Measurements from ENCODE around the gene EHMT1. TPM values are rescaled to one million over a fixed set of nuclear protein-coding genes. Genes with fewer than 3 reads are reported as not detected.
A peak's percentile ranks its signal among the peaks of the same experiment; 100 is the strongest.

The EHMT1 gene
- total and polyA plus RNA-seq, 10 of the 15 experiments (the other 5 are each of a cell fraction or from before 2014, with no cell fraction given), result 2.9 to 100 (median 48.1) TPM

GRCh38 chr9:137753192-137753765 lies 134.5 kb downstream of the EHMT1 start (continued):
- TF ChIP-seq ZZZ3 (IDR thresholded peaks at IDR 0.05; ENCODE audit: control insufficient read depth, insufficient read length, low read depth), result no peak

GRCh38 chr9:137755261-137755927 lies 136.6 kb downstream of the EHMT1 start:
- CTCF ChIA-PET, result no interaction called here
- DNase-seq (ENCODE audit: low read depth, low spot score), result no peak
- H3K79me2 ChIP-seq (ENCODE audit: control insufficient read depth, insufficient read depth, low read length), result peaks cover 13% of the 10 kb centered on the region
- no peaks in the 10 kb centered on the region for H4K20me1 ChIP-seq (ENCODE audit: control insufficient read depth, insufficient read depth)
- H3K9me3 ChIP-seq (replicated peaks; ENCODE audit: control insufficient read depth, insufficient read depth, low read length), result peaks cover 20% of the 10 kb centered on the region; the same call in 2 of the 3 replicates
- H3K4me1 ChIP-seq (ENCODE audit: control insufficient read depth, insufficient read depth, low read length), result peaks cover 37% of the 10 kb centered on the region
- no peak for FAIRE-seq
- RAD21 ChIA-PET (ENCODE audit: unreplicated experiment), result no interaction called here
- H3K9ac ChIP-seq (ENCODE audit: control insufficient read depth, insufficient read depth, low read length), result no peak overlapping the region
- in situ Hi-C loops (cut with MboI) (no loop called here), intact Hi-C loops (cut with micrococcal nuclease; ENCODE audit: unreplicated experiment) (no loop called here)
- H2AFZ ChIP-seq (ENCODE audit: control insufficient read depth, low read depth, low read length), result no peak overlapping the region
- H3K36me3 ChIP-seq (ENCODE audit: control insufficient read depth in 2 of 2, insufficient read depth in 2 of 2, low read length in 1 of 2), result peaks cover 36 to 66% of the 10 kb centered on the region in 2 experiments
- SMC1A ChIA-PET (ENCODE audit: uncharacterized antibody, unreplicated experiment), result interaction anchor here (1.0 kb wide), 1 partner anchor 10 kb away, joined by 4 read pairs; no protein-coding TSS in a partner anchor
- H3K4me3 ChIP-seq, result no peak overlapping the region
- no peak for ATAC-seq
- no TSS peak for BruUV-seq (replicated peaks)
- WGBS (ENCODE audit: insufficient coverage, insufficient replicate concordance, low lambda C conversion rate, missing lambda C conversion rate), result 92% methylated on average over 7 of the region's 7 CpGs
- TF ChIP-seq ZNF217 (IDR thresholded peaks at IDR 0.05) (0 out of 2 replicates have a peak, but pooled peaks have one; percentile 29), USF1 (IDR thresholded peaks at IDR 0.05; ENCODE audit: borderline replicate concordance, extremely low read length, insufficient read depth, low read depth, low read length) (no peak)
- no peak overlapping the region for H3K27ac ChIP-seq (ENCODE audit: control insufficient read depth, insufficient read depth)
- no peaks in the 10 kb centered on the region for H3K27me3 ChIP-seq (replicated peaks in 1 of 2; ENCODE audit: control insufficient read depth in 2 of 2, insufficient read depth in 2 of 2, low read length in 1 of 2)
- POLR2A ChIA-PET, result no interaction called here
- no peak overlapping the region for H3K4me2 ChIP-seq (ENCODE audit: control insufficient read depth, insufficient read depth)

All from GM12878 (cell line).